Measurements from ENCODE around the gene RNF144A.

GRCh38 chr2:6881046-6881445, 36.2 kb upstream of the RNF144A start:
- TF ChIP-seq, protein P1, sequence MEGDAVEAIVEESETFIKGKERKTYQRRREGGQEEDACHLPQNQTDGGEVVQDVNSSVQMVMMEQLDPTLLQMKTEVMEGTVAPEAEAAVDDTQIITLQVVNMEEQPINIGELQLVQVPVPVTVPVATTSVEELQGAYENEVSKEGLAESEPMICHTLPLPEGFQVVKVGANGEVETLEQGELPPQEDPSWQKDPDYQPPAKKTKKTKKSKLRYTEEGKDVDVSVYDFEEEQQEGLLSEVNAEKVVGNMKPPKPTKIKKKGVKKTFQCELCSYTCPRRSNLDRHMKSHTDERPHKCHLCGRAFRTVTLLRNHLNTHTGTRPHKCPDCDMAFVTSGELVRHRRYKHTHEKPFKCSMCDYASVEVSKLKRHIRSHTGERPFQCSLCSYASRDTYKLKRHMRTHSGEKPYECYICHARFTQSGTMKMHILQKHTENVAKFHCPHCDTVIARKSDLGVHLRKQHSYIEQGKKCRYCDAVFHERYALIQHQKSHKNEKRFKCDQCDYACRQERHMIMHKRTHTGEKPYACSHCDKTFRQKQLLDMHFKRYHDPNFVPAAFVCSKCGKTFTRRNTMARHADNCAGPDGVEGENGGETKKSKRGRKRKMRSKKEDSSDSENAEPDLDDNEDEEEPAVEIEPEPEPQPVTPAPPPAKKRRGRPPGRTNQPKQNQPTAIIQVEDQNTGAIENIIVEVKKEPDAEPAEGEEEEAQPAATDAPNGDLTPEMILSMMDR (IDR thresholded peaks at IDR 0.05), result no peak
- no peak for TF ChIP-seq POLR2A (IDR thresholded peaks at IDR 0.05)
